ENCODE results near the gene MRPL52.

GRCh38 chr14:22872033-22872832 lies 42.5 kb downstream of the MRPL52 start:
- no peak for TF ChIP-seq POLR2A (IDR thresholded peaks at IDR 0.05; ENCODE audit: low read depth, low read length)
- no peak for TF ChIP-seq POLR2AphosphoS5 (IDR thresholded peaks at IDR 0.05; ENCODE audit: low read depth, low read length)
- no peak for TF ChIP-seq TAF1 (IDR thresholded peaks at IDR 0.05; ENCODE audit: borderline replicate concordance, low read depth, low read length)
